SK-N-SH (cell line): ENCODE data around the gene FNDC3B. TPM values are rescaled to one million over a fixed set of nuclear protein-coding genes. Genes with fewer than 3 reads are reported as not detected.

Experiments
- CTCF ChIA-PET: fragments of 300-600, 350-600 bp; formaldehyde crosslinking; extraction: SDS; loops from one replicate; lab custom pipeline; 2021; lab: Yijun Ruan, JAX
- POLR2A ChIA-PET: fragments of 350-600 bp; sonication (Branson Sonifier 250); formaldehyde crosslinking; extraction: SDS; loops from one replicate; lab custom pipeline; 2020; ENCODE audit warnings: antibody characterized with exemption, inconsistent platforms; lab: Yijun Ruan, JAX
- DNase-seq: peaks from one replicate; pipeline ENCODE4 v3.0.0; 2012
- H2AFZ ChIP-seq: fragments of 200-600 bp; sonication (generic); 2 replicates; pipeline ENCODE4 v1.8.1; 2016; ENCODE audit warnings: antibody characterized with exemption, mild to moderate bottlenecking, low read depth
- H3F3A ChIP-seq: fragments of 200-600 bp; sonication (generic); replicated peaks from 2 replicates; pipeline ENCODE3; 2016; ENCODE audit warnings: antibody characterized with exemption, mild to moderate bottlenecking; ENCODE audit not compliant: insufficient read depth
- H3K27ac ChIP-seq, 2 experiments: fragments of 200-500 bp in 1 of 2; fragments of 200-600 bp in 1 of 2; sonication (Bioruptor generic) in 1 of 2; sonication (generic), shearing (Covaris generic) in 1 of 2; 2 replicates each; pipeline versions ENCODE4 v1.5.1 to v1.6.1; 2014 to 2016; ENCODE audit warnings: low read depth in 2 of 2, inconsistent platforms in 1 of 2, low read length in 1 of 2, mild to moderate bottlenecking in 1 of 2, mixed read lengths in 1 of 2
- H3K27me3 ChIP-seq: fragments of 200-600 bp; sonication (generic), shearing (Covaris generic); 2 replicates; pipeline ENCODE4 v1.6.1; 2016; ENCODE audit warnings: mixed run types; ENCODE audit not compliant: insufficient read depth
- H3K36me3 ChIP-seq, 2 experiments: fragments of 200-500 bp in 1 of 2; fragments of 200-600 bp in 1 of 2; sonication (Bioruptor generic) in 1 of 2; sonication (generic) in 1 of 2; replicated peaks in 1 of 2; 2 replicates each; pipeline versions ENCODE3 to v1.5.1; 2014 to 2016; ENCODE audit warnings: low read length in 1 of 2, mild to moderate bottlenecking in 1 of 2; ENCODE audit not compliant: insufficient read depth in 2 of 2, control insufficient read depth in 1 of 2
- H3K4me1 ChIP-seq, 2 experiments: fragments of 200-500 bp in 1 of 2; fragments of 200-600 bp in 1 of 2; sonication (Bioruptor generic) in 1 of 2; sonication (generic), shearing (Covaris generic) in 1 of 2; 2 replicates each; pipeline versions ENCODE4 v1.5.1 to v1.6.1; 2014 to 2016; ENCODE audit warnings: low read depth in 1 of 2, low read length in 1 of 2, mixed run types in 1 of 2; ENCODE audit not compliant: insufficient read depth in 2 of 2, control insufficient read depth in 1 of 2
- H3K4me2 ChIP-seq: fragments of 200-600 bp; sonication (generic), shearing (Covaris generic); 2 replicates; pipeline ENCODE4 v1.6.1; 2017; ENCODE audit warnings: mixed run types
- H3K4me3 ChIP-seq, 2 experiments: fragments of 200-500 bp in 1 of 2; fragments of 200-600 bp in 1 of 2; sonication (Bioruptor generic) in 1 of 2; sonication (generic), shearing (Covaris generic) in 1 of 2; 2 replicates each; pipeline versions ENCODE4 v1.5.1 to v1.8.1; 2014 to 2016; ENCODE audit warnings: low read depth in 2 of 2, inconsistent platforms in 1 of 2, low read length in 1 of 2, mild to moderate bottlenecking in 1 of 2, mixed read lengths in 1 of 2, moderate library complexity in 1 of 2
- H3K79me2 ChIP-seq: fragments of 200-600 bp; sonication (generic); 2 replicates; pipeline ENCODE4 v1.8.1; 2017; ENCODE audit warnings: mild to moderate bottlenecking; ENCODE audit not compliant: insufficient read depth
- H3K9ac ChIP-seq: fragments of 200-600 bp; sonication (generic); 2 replicates; pipeline ENCODE4 v1.6.1; 2017; ENCODE audit warnings: mixed run types
- H3K9me2 ChIP-seq: fragments of 200-600 bp; sonication (generic); 2 replicates; pipeline ENCODE4 v1.6.1; 2017; ENCODE audit warnings: mixed run types
- H3K9me3 ChIP-seq: fragments of 200-600 bp; sonication (generic); 2 replicates; pipeline ENCODE4 v1.6.1; 2017; ENCODE audit warnings: mixed run types, mild to moderate bottlenecking, moderate library complexity
- H4K20me1 ChIP-seq: fragments of 200-600 bp; sonication (generic); 2 replicates; pipeline ENCODE4 v1.6.1; 2017; ENCODE audit warnings: mild to moderate bottlenecking, mixed run types; ENCODE audit not compliant: insufficient read depth
- EZH2phosphoT487 ChIP-seq: fragments of 200-600 bp; sonication (generic); IDR thresholded peaks from 2 replicates; pipeline ENCODE4 v1.6.1; 2017; ENCODE audit warnings: low read depth, mixed run types, mild to moderate bottlenecking, antibody characterized with exemption, moderate library complexity, borderline replicate concordance
- FOXM1 ChIP-seq: IDR thresholded peaks from 2 replicates; pipeline ENCODE4 v1.4.0; 2012; ENCODE audit warnings: low read depth, mild to moderate bottlenecking
- MEF2A ChIP-seq: IDR thresholded peaks from 2 replicates; pipeline ENCODE4 v1.4.0; 2012; ENCODE audit warnings: low read depth, borderline replicate concordance
- NRF1 ChIP-seq: IDR thresholded peaks from 2 replicates; pipeline ENCODE4 v1.6.1; 2012; ENCODE audit warnings: low read depth, mild to moderate bottlenecking, low read length
- POLR2AphosphoS5 ChIP-seq: IDR thresholded peaks from 2 replicates; pipeline ENCODE4 v1.6.1; 2012; ENCODE audit warnings: low read depth, low read length
- RXRA ChIP-seq: IDR thresholded peaks from 2 replicates; pipeline ENCODE4 v1.4.0; 2012; ENCODE audit warnings: low read depth, mild to moderate bottlenecking, borderline replicate concordance
- SMC3 ChIP-seq: IDR thresholded peaks from 2 replicates; pipeline ENCODE4 v1.6.1; 2012; ENCODE audit warnings: low read depth, low read length, improper control_type of control experiment
- TCF12 ChIP-seq: IDR thresholded peaks from 2 replicates; pipeline ENCODE4 v1.4.0; 2012
- TEAD4 ChIP-seq: IDR thresholded peaks from 2 replicates; pipeline ENCODE4 v1.4.0; 2012; ENCODE audit warnings: mild to moderate bottlenecking, borderline replicate concordance; ENCODE audit not compliant: insufficient read depth
- WGBS: methylation state at CpG from one replicate; pipeline ENCODE4 v1.1.6; 2017; ENCODE audit warnings: low lambda C conversion rate; 5-methylcytosine and 5-hydroxymethylcytosine counted together
- polyA plus RNA-seq, 3 experiments: library from polyadenylated mRNA; depleted of rRNA; stranded (reverse); fragments of >200 nt; gene quantifications; 2 replicates each; pipeline ENCODE4 v1.2.3, GENCODE V29; 2012
- TF ChIP-seq, protein P1 (sequence below): IDR thresholded peaks from 2 replicates; pipeline ENCODE4; 2012
- TF ChIP-seq, protein P2 (sequence below): IDR thresholded peaks from 2 replicates; pipeline ENCODE4 v1.4.0; 2012; ENCODE audit warnings: low read depth, borderline replicate concordance
- TF ChIP-seq, protein P3 (sequence below): IDR thresholded peaks from 2 replicates; pipeline ENCODE4 v1.4.0; 2012; ENCODE audit warnings: low read depth
- TF ChIP-seq, protein P4 (sequence below): fragments of 150-350 bp; IDR thresholded peaks from 2 replicates; pipeline ENCODE4 v1.6.1; 2016; ENCODE audit warnings: mild to moderate bottlenecking, low read depth, low read length
- TF ChIP-seq, protein P5 (sequence below): fragments of 200-600 bp; sonication (generic); IDR thresholded peaks from 2 replicates; pipeline ENCODE4 v1.6.1; 2017; ENCODE audit warnings: antibody characterized with exemption, mild to moderate bottlenecking, moderate library complexity
- TF ChIP-seq, protein P6 (sequence below): fragments of 150-350 bp; IDR thresholded peaks from 2 replicates; pipeline ENCODE4 v1.6.1; 2017; ENCODE audit warnings: antibody characterized with exemption, low read length, low read depth, borderline replicate concordance
- TF ChIP-seq, protein P7 (sequence below): IDR thresholded peaks from 2 replicates; pipeline ENCODE4 v1.4.0; 2012; ENCODE audit warnings: low read depth, borderline replicate concordance

FNDC3B gene
- polyA plus RNA-seq, 1 of the 3 experiments (the other 2 are of a cell fraction) = 10.4 TPM

DNA sequence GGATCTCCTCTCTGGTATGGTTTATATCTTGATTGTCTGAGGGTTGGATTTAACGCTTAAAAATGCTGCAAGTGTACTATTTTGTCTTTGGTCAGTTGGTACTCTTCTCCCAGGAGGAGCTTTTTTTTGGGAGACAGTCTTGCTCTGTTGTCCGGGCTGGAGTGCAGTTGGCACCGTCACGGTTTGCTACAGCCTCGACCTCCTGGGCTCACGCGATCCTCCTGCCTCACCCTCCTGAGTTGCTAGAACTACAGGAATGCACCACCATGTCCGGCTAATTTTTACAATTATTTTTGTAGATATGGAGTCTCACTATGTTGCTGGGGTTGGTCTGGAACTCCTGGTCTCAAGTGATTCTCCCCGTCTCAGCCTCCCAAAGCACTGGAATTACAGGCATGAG, 89.5 kb downstream of the FNDC3B start:
- no peak for DNase-seq
- H3K27me3 ChIP-seq = no peaks in the 10 kb centered on the region
- TF ChIP-seq, protein P1, sequence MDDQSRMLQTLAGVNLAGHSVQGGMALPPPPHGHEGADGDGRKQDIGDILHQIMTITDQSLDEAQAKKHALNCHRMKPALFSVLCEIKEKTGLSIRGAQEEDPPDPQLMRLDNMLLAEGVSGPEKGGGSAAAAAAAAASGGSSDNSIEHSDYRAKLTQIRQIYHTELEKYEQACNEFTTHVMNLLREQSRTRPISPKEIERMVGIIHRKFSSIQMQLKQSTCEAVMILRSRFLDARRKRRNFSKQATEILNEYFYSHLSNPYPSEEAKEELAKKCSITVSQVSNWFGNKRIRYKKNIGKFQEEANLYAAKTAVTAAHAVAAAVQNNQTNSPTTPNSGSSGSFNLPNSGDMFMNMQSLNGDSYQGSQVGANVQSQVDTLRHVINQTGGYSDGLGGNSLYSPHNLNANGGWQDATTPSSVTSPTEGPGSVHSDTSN = no peak
- TF ChIP-seq, protein P2, sequence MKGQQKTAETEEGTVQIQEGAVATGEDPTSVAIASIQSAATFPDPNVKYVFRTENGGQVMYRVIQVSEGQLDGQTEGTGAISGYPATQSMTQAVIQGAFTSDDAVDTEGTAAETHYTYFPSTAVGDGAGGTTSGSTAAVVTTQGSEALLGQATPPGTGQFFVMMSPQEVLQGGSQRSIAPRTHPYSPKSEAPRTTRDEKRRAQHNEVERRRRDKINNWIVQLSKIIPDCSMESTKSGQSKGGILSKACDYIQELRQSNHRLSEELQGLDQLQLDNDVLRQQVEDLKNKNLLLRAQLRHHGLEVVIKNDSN = no peak
- TF ChIP-seq TEAD4 = no peak
- no peak for TF ChIP-seq EZH2phosphoT487
- TF ChIP-seq RXRA = no peak
- TF ChIP-seq, protein P3, sequence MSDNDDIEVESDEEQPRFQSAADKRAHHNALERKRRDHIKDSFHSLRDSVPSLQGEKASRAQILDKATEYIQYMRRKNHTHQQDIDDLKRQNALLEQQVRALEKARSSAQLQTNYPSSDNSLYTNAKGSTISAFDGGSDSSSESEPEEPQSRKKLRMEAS = no peak
- TF ChIP-seq, protein P4, sequence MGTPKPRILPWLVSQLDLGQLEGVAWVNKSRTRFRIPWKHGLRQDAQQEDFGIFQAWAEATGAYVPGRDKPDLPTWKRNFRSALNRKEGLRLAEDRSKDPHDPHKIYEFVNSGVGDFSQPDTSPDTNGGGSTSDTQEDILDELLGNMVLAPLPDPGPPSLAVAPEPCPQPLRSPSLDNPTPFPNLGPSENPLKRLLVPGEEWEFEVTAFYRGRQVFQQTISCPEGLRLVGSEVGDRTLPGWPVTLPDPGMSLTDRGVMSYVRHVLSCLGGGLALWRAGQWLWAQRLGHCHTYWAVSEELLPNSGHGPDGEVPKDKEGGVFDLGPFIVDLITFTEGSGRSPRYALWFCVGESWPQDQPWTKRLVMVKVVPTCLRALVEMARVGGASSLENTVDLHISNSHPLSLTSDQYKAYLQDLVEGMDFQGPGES = no peak
- TF ChIP-seq, protein P5, sequence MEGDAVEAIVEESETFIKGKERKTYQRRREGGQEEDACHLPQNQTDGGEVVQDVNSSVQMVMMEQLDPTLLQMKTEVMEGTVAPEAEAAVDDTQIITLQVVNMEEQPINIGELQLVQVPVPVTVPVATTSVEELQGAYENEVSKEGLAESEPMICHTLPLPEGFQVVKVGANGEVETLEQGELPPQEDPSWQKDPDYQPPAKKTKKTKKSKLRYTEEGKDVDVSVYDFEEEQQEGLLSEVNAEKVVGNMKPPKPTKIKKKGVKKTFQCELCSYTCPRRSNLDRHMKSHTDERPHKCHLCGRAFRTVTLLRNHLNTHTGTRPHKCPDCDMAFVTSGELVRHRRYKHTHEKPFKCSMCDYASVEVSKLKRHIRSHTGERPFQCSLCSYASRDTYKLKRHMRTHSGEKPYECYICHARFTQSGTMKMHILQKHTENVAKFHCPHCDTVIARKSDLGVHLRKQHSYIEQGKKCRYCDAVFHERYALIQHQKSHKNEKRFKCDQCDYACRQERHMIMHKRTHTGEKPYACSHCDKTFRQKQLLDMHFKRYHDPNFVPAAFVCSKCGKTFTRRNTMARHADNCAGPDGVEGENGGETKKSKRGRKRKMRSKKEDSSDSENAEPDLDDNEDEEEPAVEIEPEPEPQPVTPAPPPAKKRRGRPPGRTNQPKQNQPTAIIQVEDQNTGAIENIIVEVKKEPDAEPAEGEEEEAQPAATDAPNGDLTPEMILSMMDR = no peak
- no peak for TF ChIP-seq FOXM1
- TF ChIP-seq, protein P6, sequence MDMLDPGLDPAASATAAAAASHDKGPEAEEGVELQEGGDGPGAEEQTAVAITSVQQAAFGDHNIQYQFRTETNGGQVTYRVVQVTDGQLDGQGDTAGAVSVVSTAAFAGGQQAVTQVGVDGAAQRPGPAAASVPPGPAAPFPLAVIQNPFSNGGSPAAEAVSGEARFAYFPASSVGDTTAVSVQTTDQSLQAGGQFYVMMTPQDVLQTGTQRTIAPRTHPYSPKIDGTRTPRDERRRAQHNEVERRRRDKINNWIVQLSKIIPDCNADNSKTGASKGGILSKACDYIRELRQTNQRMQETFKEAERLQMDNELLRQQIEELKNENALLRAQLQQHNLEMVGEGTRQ = no peak
- TF ChIP-seq POLR2AphosphoS5 = no peak
- no peak for TF ChIP-seq MEF2A
- no peak for TF ChIP-seq NRF1
- TF ChIP-seq SMC3 = no peak
- TF ChIP-seq TCF12 = no peak
- TF ChIP-seq, protein P7, sequence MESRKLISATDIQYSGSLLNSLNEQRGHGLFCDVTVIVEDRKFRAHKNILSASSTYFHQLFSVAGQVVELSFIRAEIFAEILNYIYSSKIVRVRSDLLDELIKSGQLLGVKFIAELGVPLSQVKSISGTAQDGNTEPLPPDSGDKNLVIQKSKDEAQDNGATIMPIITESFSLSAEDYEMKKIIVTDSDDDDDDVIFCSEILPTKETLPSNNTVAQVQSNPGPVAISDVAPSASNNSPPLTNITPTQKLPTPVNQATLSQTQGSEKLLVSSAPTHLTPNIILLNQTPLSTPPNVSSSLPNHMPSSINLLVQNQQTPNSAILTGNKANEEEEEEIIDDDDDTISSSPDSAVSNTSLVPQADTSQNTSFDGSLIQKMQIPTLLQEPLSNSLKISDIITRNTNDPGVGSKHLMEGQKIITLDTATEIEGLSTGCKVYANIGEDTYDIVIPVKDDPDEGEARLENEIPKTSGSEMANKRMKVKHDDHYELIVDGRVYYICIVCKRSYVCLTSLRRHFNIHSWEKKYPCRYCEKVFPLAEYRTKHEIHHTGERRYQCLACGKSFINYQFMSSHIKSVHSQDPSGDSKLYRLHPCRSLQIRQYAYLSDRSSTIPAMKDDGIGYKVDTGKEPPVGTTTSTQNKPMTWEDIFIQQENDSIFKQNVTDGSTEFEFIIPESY = no peak
- ChIA-PET POLR2A (no interaction called here), CTCF (interaction anchor here (1.1 to 2.1 kb wide), 2 partner anchors 10 to 213 kb away, joined by 3 to 6 read pairs; no protein-coding TSS in a partner anchor)
- H3K4me1 ChIP-seq = peaks cover 20 to 63% of the 10 kb centered on the region in 2 experiments
- peaks cover 90% of the 10 kb centered on the region for H3K79me2 ChIP-seq
- H3K9me2 ChIP-seq = no peaks in the 10 kb centered on the region
- peak overlapping the region; percentile 93 to 99 for H3K27ac ChIP-seq
- H4K20me1 ChIP-seq = no peaks in the 10 kb centered on the region; the same call in 1 of the 2 replicates
- no peak overlapping the region for H3K4me3 ChIP-seq
- no peak overlapping the region for H2AFZ ChIP-seq
- WGBS = 89% methylated on average over 9 of the region's 9 CpGs
- no peaks in the 10 kb centered on the region for H3K9me3 ChIP-seq
- peaks cover 37% of the 10 kb centered on the region for H3F3A ChIP-seq
- peaks cover 7 to 26% of the 10 kb centered on the region in 2 experiments for H3K36me3 ChIP-seq
- H3K4me2 ChIP-seq = peak overlapping the region; percentile 60
- H3K9ac ChIP-seq = peak overlapping the region; percentile 57; the same call in 1 of the 2 replicates
